Colonic mucosa (tissue), 4 donors: ENCODE data around the gene SEMA4G. TPM values are rescaled to one million over a fixed set of nuclear protein-coding genes. Genes with fewer than 3 reads are reported as not detected.

ENCODE experiments used
- DNase-seq: peaks from one replicate; pipeline ENCODE4 v3.0.0-alpha.2; 2020
- H3K27ac ChIP-seq: fragments of 200-600 bp; one replicate; pipeline ENCODE4 v1.8.0; 2021
- H3K27me3 ChIP-seq: fragments of 200-600 bp; one replicate; pipeline ENCODE4 v1.8.0; 2021
- H3K36me3 ChIP-seq: fragments of 200-600 bp; one replicate; pipeline ENCODE4 v1.8.0; 2021
- H3K4me1 ChIP-seq: fragments of 200-600 bp; one replicate; pipeline ENCODE4 v1.8.0; 2021; ENCODE audit warnings: mild to moderate bottlenecking
- H3K4me3 ChIP-seq: fragments of 200-600 bp; one replicate; pipeline ENCODE4 v1.8.0; 2021
- H3K9ac ChIP-seq, 2 donors: one replicate each; pipeline ENCODE4 v1.7.0; 2013; ENCODE audit warnings: control low read depth in 2 of 2, low read depth in 2 of 2, low read length in 2 of 2
- H3K9me3 ChIP-seq: fragments of 200-600 bp; one replicate; pipeline ENCODE4 v1.8.0; 2021
- CTCF ChIP-seq: fragments of 200-600 bp; IDR thresholded peaks from one replicate; pipeline ENCODE4 v1.8.0; 2022; ENCODE audit warnings: antibody characterized with exemption, mild to moderate bottlenecking
- intact Hi-C: fragments of 100-400 bp; cut with DNase I; formaldehyde crosslinking; loops from one replicate; pipeline ENCODE4 v1.14.1; 2022
- total RNA-seq, 2 donors: library from RNA; stranded (reverse); fragmentation: NEBNext Ultra II Directional in 1 of 2; extraction: Animal tissue kit (Norgen Biotek cat#: 25700) in 1 of 2; gene quantifications; one replicate each; pipeline ENCODE4 v1.2.1, GENCODE V29; 2021
- donor health status: healthy.
- donor health status: DM: no; HTN: no; CAD: no.
- donor health status: DM: no; HTN: no; CAD: no.

The SEMA4G gene
- total RNA-seq, 2 donors from 2014 or later = 113 to 133 TPM

GRCh38 chr10:100980711-100981110 lies 11.4 kb downstream of the SEMA4G start:
- no peak overlapping the region for H3K4me3 ChIP-seq
- intact Hi-C loops = no loop called here
- no peak overlapping the region for H3K27ac ChIP-seq
- H3K9ac ChIP-seq = no peak overlapping the region
- no peaks in the 10 kb centered on the region for H3K27me3 ChIP-seq
- H3K4me1 ChIP-seq = no peaks in the 10 kb centered on the region
- peaks cover 18% of the 10 kb centered on the region for H3K36me3 ChIP-seq
- no peaks in the 10 kb centered on the region for H3K9me3 ChIP-seq
- DNase-seq = no peak
- no peak for TF ChIP-seq CTCF

- peaks cover 18% of the 10 kb centered on the region for H3K36me3 ChIP-seq
- intact Hi-C loops = no loop called here
- no peak overlapping the region for H3K27ac ChIP-seq
- no peak overlapping the region for H3K9ac ChIP-seq
- no peak for TF ChIP-seq CTCF
- no peak overlapping the region for H3K4me3 ChIP-seq
- no peak for DNase-seq
- no peaks in the 10 kb centered on the region for H3K9me3 ChIP-seq
- no peaks in the 10 kb centered on the region for H3K27me3 ChIP-seq
- no peaks in the 10 kb centered on the region for H3K4me1 ChIP-seq
Measured at GRCh38 chr10:100981178-100981772, 12.0 kb downstream of the SEMA4G start.

- Histone ChIP-seq H3K36me3 (peaks cover 18% of the 10 kb centered on the region), H3K27ac (no peak overlapping the region), H3K4me3 (no peak overlapping the region), H3K9me3 (no peaks in the 10 kb centered on the region), H3K9ac (no peak overlapping the region), H3K4me1 (peaks cover 5% of the 10 kb centered on the region), H3K27me3 (no peaks in the 10 kb centered on the region)
- no peak for TF ChIP-seq CTCF
- DNase-seq = no peak
- intact Hi-C loops = no loop called here
Measured at GRCh38 chr10:100982916-100983830, 13.9 kb downstream of the SEMA4G start.

- Histone ChIP-seq H3K9me3 (no peaks in the 10 kb centered on the region), H3K36me3 (peaks cover 12% of the 10 kb centered on the region), H3K4me3 (no peak overlapping the region), H3K9ac (no peak overlapping the region), H3K27ac (no peak overlapping the region), H3K27me3 (no peaks in the 10 kb centered on the region), H3K4me1 (peaks cover 6% of the 10 kb centered on the region)
- no peak for TF ChIP-seq CTCF
- intact Hi-C loops = no loop called here
- DNase-seq = no peak
Measured at GRCh38 chr10:100983868-100984671, 14.8 kb downstream of the SEMA4G start.

GRCh38 chr10:100984672-100985177 lies 15.4 kb downstream of the SEMA4G start:
- no peak overlapping the region for H3K9ac ChIP-seq
- H3K27ac ChIP-seq = no peak overlapping the region
- intact Hi-C loops = no loop called here
- no peak for DNase-seq
- peaks cover 6% of the 10 kb centered on the region for H3K4me1 ChIP-seq
- H3K27me3 ChIP-seq = no peaks in the 10 kb centered on the region
- no peak for TF ChIP-seq CTCF
- H3K9me3 ChIP-seq = no peaks in the 10 kb centered on the region
- H3K36me3 ChIP-seq = peaks cover 12% of the 10 kb centered on the region
- H3K4me3 ChIP-seq = no peak overlapping the region
